Right lobe of liver (tissue), 6 donors: ENCODE results near the gene ZBTB22. TPM values are rescaled to one million over a fixed set of nuclear protein-coding genes. Genes with fewer than 3 reads are reported as not detected.
"Not testable (repeated sequence)": the region's sequence is repeated elsewhere in the genome, so short reads cannot be mapped to it uniquely, and the experiment has no call there.

ENCODE experiments used
- ATAC-seq, 4 donors: fragments of 200-7000 bp; cut with Tn5 transposase; one replicate each; pipeline ENCODE4 v1.9.1; 2020; ENCODE audit warnings: mild to moderate bottlenecking in 4 of 4, moderate library complexity in 4 of 4
- DNase-seq, 3 donors: peaks; one replicate each; pipeline ENCODE4 v3.0.0-alpha.2; 2020
- H3K27ac ChIP-seq, 3 donors: fragments of 200-600 bp; one replicate each; pipeline ENCODE4 v1.8.0; 2022
- H3K27me3 ChIP-seq, 2 donors: fragments of 200-600 bp; one replicate each; pipeline ENCODE4 v1.8.0; 2022
- H3K36me3 ChIP-seq, 4 donors: fragments of 200-600 bp; sonication (generic) in 1 of 4; one replicate each; pipeline versions ENCODE4 v1.5.1 to v1.8.0; 2017 to 2022; ENCODE audit warnings: control low read depth in 1 of 4
- H3K4me1 ChIP-seq, 4 donors: fragments of 200-600 bp; sonication (generic) in 1 of 4; one replicate each; pipeline versions ENCODE4 v1.5.1 to v1.8.0; 2017 to 2022; ENCODE audit warnings: control low read depth in 1 of 4
- H3K4me3 ChIP-seq, 3 donors: fragments of 200-600 bp; one replicate each; pipeline ENCODE4 v1.8.0; 2022
- H3K9me3 ChIP-seq, 4 donors: fragments of 200-600 bp; sonication (generic) in 1 of 4; one replicate each; pipeline versions ENCODE4 v1.5.1 to v1.8.0; 2017 to 2022; ENCODE audit warnings: control low read depth in 1 of 4
- POLR2A ChIP-seq: fragments of 450-650 bp; IDR thresholded peaks from one replicate; pipeline ENCODE4 v1.6.1; 2017; ENCODE audit warnings: antibody characterized with exemption, mild to moderate bottlenecking
- WGBS: methylation state at CpG from one replicate; pipeline ENCODE4 v1.1.6; 2018; ENCODE audit warnings: low coverage, low lambda C conversion rate; ENCODE audit not compliant: insufficient coverage; ENCODE audit errors: missing lambda C conversion rate; 5-methylcytosine and 5-hydroxymethylcytosine counted together
- intact Hi-C, 2 donors: fragments of 100-400 bp; cut with DNase I; formaldehyde crosslinking; loops; one replicate each; pipeline versions ENCODE4 v1.11.2 to v1.14.1; 2022
- total RNA-seq, 6 experiments: library from RNA; depleted of rRNA in 2 of 6; stranded (reverse); fragments of >200 nt in 2 of 6; fragmentation: NEBNext Ultra II Directional in 3 of 6; extraction: Animal tissue kit (Norgen Biotek cat#: 25700) in 3 of 6; gene quantifications; one replicate each; pipeline versions ENCODE4 v1.1.0 to v1.2.4, GENCODE V29; 2016 to 2023
- TF ChIP-seq, protein P1 (sequence below), 4 donors: fragments of 200-600 bp in 3 of 4; fragments of 450-650 bp in 1 of 4; IDR thresholded peaks; one replicate each; pipeline versions ENCODE4 v1.5.1 to v1.8.0; 2016 to 2022; ENCODE audit warnings: antibody characterized with exemption in 4 of 4, mild to moderate bottlenecking in 2 of 4
- donor health status: DM: no; HTN: yes; CAD: no.
- donor health status: DM: no; HTN: no; CAD: no.
- donor health status: DM: no; HTN: no; CAD: no.
- donor health status: DM: no; HTN: yes; CAD: no.
- donor health status: DM: no; HTN: yes; CAD: no.

Gene ZBTB22
- total RNA-seq, 6 experiments from 2014 or later, result 2.9 to 6.8 (median 4.9) TPM

DNA sequence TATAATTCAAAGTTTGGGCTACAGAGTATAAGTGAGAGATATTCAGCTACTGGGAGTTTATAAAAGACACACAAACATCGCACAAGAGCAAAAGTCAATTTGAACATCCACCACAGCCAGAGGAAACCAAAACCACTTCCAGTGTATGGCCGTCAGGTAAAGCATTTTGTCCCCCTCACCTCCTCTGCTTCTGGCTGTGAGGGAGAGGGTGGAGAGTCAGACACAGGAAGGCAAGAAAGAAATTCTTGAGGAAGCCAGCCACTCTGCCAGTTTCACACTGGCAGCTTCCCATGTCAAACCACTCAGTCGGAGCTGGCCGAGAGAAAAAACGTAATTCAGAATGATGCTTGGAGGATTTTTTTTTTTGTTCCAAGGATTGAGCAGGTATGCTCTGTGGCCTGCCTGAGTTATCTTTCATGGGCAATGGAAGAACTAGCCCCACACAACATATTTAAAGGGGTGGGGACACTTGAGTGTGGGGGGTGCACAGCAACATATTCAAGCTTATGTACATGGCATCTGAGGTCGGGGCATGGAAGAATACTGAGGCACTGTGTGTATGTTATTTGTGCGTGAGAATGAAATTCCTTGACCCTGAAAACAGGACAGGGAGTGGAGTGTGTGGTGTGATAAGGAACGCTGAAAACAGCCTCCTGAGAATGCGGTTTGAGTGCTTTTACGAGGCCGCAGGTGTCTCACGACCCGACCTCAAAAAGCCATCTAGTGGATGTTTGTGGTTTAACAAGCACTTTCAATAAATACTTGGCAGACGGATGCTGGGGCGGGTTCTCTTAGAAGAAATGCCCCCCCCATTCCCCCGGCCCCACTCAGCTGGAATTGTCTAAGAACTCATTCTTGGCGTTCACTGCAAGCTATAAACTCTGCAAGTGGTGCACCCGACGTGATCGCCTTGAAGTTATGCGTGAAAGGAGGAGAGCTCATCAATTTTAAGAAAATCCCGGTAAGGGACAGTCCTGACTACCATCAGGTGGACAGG lies 27.5 kb upstream of the ZBTB22 start:
- WGBS, result 18% methylated on average over 19 of the region's 22 CpGs
- no peak for TF ChIP-seq POLR2A
- TF ChIP-seq, protein P1, sequence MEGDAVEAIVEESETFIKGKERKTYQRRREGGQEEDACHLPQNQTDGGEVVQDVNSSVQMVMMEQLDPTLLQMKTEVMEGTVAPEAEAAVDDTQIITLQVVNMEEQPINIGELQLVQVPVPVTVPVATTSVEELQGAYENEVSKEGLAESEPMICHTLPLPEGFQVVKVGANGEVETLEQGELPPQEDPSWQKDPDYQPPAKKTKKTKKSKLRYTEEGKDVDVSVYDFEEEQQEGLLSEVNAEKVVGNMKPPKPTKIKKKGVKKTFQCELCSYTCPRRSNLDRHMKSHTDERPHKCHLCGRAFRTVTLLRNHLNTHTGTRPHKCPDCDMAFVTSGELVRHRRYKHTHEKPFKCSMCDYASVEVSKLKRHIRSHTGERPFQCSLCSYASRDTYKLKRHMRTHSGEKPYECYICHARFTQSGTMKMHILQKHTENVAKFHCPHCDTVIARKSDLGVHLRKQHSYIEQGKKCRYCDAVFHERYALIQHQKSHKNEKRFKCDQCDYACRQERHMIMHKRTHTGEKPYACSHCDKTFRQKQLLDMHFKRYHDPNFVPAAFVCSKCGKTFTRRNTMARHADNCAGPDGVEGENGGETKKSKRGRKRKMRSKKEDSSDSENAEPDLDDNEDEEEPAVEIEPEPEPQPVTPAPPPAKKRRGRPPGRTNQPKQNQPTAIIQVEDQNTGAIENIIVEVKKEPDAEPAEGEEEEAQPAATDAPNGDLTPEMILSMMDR (IDR thresholded peaks at IDR 0.05), result peak; percentile 56 to 63 (median 59)
- Histone ChIP-seq H3K36me3 (no peaks in the 10 kb centered on the region), H3K4me3 (no peak overlapping the region), H3K27me3 (no peaks in the 10 kb centered on the region), H3K4me1 (no peaks in the 10 kb centered on the region), H3K9me3 (no peaks in the 10 kb centered on the region), H3K27ac (no peak overlapping the region)
- intact Hi-C loops, result no loop called here
- ATAC-seq, result peak; percentile 49 to 71 (median 67)
- peak in 2 of 3 donors; percentile 35 to 55 for DNase-seq

DNA sequence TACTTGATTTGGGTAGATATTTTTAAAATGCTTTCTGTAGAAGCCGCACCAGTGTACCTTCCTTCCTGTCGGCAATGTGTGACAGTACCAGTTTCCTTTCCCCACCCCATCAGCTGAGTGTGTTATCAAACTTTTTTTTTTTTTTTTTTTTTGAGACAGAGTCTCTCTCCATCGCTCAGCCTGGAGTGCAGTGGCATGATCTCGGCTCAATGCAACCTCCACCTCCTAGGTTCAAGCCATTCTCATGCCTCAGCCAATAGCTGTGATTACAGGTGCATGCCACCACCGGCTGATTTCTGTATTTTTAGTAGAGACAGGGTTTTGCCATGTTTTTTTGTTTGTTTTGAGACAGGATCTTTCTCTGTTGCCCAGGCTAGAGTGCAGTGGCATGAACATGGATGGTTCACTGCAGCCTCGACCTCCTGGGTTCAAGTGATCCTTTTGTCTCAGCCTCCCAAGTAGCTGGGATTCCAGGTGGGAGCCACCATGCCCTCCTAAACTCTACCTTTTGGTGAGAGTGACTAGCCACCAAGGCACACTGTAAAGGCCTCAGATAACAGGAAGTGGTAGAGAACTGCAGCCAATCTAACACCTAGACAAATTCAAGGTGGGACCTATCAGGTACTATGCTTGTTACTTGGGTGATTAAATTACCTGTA lies 26.5 kb upstream of the ZBTB22 start:
- no peaks in the 10 kb centered on the region for H3K27me3 ChIP-seq
- WGBS, result 47% methylated on average over 6 of the region's 6 CpGs
- TF ChIP-seq POLR2A, result no peak
- TF ChIP-seq, protein P1 (IDR thresholded peaks at IDR 0.05), result no peak
- H3K4me3 ChIP-seq, result no peak overlapping the region
- peak; percentile 14 to 46 (median 39) for ATAC-seq
- H3K4me1 ChIP-seq, result no peaks in the 10 kb centered on the region
- H3K27ac ChIP-seq, result no peak overlapping the region
- intact Hi-C loops, result no loop called here
- H3K9me3 ChIP-seq, result no peaks in the 10 kb centered on the region
- H3K36me3 ChIP-seq, result no peaks in the 10 kb centered on the region
- no peak for DNase-seq

DNA sequence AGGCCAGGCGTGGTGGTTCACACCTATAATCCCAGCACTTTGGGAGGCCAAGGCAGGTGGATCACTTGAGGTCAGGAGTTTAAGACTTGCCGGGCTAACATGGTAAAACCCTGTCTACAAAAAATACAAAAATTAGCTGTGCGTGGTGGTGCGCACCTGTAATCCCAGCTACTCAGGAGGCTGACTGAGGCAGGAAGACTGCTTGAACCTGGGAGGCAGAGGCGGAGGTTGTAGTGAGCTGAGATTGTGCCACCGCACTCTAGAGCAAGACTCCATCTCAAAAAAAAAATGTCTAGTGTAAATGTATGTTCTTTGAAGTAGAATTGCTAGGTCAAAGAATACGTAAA lies 26.0 kb upstream of the ZBTB22 start:
- intact Hi-C loops, H3K4me3 ChIP-seq, H3K36me3 ChIP-seq, H3K27me3 ChIP-seq, H3K27ac ChIP-seq, H3K9me3 ChIP-seq, DNase-seq, H3K4me1 ChIP-seq, ATAC-seq: not testable (repeated sequence)
- 87% methylated on average over 6 of the region's 7 CpGs for WGBS

DNA sequence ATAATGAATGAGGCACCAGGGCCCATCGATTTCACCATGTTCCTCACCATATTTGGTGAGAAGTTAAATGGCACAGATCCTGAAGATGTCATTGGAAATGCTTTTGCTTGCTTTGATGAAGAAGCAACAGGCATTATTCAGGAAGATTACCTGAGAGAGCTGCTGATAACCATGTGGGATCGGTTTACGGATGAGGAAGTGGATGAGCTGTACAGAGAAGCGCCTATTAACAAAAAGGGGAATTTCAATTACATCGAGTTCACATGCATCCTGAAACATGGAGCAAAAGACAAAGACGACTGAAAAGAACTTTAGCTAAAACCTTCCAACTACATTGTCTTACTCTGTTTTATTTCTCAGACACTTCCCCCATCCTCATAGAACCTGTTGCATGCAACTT lies 21.6 kb upstream of the ZBTB22 start:
- Histone ChIP-seq H3K9me3 (no peaks in the 10 kb centered on the region), H3K27me3 (no peaks in the 10 kb centered on the region), H3K4me3 (no peak overlapping the region), H3K36me3 (no peaks in the 10 kb centered on the region), H3K27ac (no peak overlapping the region), H3K4me1 (no peaks in the 10 kb centered on the region)
- ATAC-seq, result no peak
- TF ChIP-seq, protein P1 (IDR thresholded peaks at IDR 0.05), result no peak
- TF ChIP-seq POLR2A, result no peak
- WGBS, result 60% methylated on average over 5 of the region's 6 CpGs
- DNase-seq, result no peak
- intact Hi-C loops, result no loop called here

DNA sequence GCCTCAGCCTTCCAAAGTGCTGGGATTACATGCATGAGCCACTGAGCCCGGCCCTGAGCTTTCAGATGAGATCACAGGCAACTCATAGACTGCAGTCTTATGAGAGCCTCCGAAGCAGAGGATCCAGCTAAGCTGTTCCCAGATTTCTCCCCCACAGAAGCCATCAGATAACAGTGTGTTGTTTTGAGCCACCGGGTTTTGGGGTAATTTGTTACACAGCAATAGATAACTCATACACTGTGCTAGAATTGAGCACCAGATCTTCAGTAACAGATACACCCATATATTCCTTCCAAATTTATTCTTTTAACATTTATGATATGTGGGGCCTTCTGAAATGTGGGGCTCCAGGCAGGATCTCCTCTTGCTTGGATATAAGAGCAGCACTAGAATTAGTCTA lies 19.0 kb upstream of the ZBTB22 start:
- H3K36me3 ChIP-seq, result no peaks in the 10 kb centered on the region
- H3K27me3 ChIP-seq, result no peaks in the 10 kb centered on the region
- no peaks in the 10 kb centered on the region for H3K9me3 ChIP-seq
- H3K27ac ChIP-seq, result no peak overlapping the region
- TF ChIP-seq, protein P1 (IDR thresholded peaks at IDR 0.05), result no peak
- TF ChIP-seq POLR2A, result no peak
- intact Hi-C loops, result no loop called here
- no CpG with 5 or more reads among the region's 3 CpGs for WGBS
- no peak for DNase-seq
- no peaks in the 10 kb centered on the region for H3K4me1 ChIP-seq
- no peak for ATAC-seq
- no peak overlapping the region for H3K4me3 ChIP-seq
